ENCODE results near the gene GFAP.

Gene GFAP

DNA sequence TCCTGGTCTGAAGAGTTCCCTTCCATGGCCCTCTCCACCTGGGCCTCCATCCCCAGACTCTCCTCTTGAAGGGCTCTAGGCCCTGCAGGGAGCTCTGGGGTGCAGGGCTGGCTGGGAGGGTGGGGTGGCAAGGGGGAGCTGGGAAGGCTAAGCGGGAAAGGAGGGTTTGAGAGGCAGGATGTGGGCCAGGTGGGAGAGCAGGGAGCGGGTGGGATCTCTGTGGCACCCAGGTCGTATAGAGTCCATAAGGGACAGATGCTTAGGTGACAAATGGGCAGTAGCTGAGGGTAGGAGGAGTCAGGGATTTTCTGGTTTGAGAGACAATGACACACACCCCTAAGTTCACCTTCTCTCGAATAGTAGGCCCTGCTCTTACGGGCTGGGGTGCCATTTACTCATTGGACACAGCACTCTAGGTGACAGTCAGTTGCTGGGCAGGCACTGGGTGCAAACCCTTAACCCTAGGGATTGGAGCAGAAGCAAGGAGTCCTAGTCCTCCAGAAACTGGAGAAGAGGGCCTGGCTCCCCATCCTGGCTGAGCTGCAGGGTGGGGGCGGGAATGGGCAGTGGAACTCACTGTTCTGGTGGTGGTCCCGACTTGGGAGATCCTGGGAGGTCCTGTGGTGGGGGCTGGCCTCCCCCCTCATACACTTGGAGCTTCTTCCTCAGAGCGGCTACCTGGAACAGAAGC is 16.9 kb upstream of the GFAP start:
- in situ Hi-C loops (cut with HindIII; ENCODE audit: low sequenced_read_pairs): no loop called here

DNA sequence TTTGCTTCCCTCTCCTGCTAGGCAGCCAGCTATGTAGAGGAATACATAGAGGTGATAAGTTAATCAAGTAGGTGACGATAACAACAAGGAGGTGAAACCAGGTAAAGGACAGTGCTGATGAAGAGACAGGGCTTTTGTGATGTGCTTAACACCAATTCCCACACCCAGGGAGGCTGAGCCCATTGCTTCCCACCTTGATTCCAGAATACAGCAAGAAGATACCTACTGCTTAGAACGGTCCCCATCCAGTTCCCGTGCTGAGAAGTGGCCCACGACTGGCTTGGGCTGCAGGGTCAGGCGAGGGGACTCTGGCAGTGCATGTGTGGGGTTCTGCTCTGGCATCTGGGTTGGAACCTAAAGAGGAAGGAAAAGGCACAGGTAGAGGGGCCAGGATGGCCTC is 16.1 kb upstream of the GFAP start:
- in situ Hi-C loops (cut with HindIII; ENCODE audit: low sequenced_read_pairs): no loop called here

DNA sequence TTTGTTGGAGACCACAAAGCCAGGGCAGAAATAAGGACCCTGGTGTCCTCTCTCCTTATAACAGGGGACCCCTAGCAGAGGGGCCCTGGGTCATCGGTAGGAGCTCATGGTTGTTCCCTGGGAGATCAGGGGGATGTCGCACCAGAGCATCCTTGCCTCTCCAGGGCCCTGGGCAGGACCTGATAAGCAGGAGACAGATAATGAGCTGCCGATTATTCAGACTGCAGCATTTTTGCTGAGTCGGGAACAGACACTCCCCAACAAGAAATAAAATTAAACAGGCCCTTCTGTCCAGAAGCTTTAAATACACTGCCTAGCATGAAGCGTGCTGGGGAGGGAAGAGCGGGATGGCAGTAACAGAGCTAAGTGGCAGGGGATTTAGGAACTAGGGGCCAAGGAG is 15.4 kb upstream of the GFAP start:
- in situ Hi-C loops (cut with HindIII; ENCODE audit: low sequenced_read_pairs): no loop called here

DNA sequence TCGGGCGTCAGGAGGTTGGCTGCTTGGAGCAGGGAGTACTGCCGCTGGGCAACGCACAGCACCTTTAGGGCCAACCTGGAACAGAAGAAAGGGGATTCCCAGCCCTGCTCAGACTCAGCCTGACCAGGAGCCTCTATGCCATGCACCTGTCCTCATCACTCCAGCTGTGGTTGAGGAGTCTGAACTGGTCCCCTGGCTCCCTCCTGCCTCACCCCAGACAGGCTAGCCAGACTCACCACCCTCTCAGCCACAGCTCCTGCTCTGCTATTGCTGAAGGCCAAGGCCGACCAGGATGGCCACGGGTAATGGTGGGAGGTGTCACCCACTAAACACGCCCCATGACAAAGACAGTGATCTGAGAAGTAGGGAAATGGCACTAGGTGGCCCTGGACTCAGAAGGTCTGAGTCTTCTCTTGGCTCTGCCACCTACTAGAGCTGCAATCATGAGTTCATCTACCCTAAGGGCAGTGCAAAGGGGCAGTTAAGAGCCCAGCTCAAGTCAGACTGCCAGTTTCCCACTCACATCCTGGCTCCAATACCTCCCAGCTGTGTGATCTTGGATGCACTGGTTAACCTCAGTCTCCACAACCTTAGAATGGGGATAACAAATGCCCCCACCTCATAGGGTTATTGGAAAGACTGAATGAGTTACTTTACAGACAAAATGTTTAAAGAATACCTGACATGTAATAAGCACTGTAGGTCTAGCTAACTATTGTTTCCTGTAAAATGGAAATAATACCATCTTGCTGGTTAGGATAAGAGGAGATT is 13.8 kb upstream of the GFAP start:
- in situ Hi-C loops (cut with HindIII; ENCODE audit: low sequenced_read_pairs): no loop called here

DNA sequence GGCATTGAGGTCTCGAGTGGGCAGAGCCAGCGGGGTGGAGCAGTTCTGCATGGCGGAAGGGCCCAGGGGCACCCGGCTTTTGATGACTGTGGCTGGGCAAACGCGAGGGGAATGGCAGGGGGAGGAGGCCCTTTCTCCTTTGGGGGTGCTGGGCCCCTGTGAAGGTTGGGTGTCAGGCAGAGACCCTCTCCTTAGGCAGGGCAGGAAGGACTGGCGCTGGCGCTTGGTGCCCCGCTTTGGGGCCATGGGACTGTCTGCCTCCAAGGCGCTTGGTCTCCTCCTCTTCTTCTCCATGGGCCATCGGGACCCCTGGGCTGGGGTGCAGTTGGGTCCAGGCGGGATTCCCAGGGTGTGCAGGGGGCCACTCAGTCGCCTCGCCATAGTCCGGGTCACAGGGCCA is 12.8 kb upstream of the GFAP start:
- in situ Hi-C loops (cut with HindIII; ENCODE audit: low sequenced_read_pairs): no loop called here

DNA sequence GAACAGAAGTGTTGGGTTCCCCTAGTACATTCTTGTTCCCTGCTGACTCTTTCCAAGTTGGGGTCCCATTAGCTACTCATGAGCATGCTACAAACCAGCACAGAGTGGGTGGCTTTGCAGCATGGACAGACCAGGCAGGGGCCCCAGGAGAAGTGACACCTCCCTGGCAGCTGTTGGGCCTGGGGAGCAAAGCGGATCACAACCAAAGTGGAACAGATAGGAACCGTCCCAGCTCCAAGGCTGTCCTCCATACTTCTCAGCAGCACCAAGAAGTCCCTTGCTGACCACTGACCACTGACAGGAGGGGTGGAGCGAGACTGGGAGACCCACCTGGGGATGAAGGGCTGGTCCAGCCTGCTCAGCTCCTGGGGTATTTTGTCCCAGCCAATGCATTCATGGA is 12.4 kb upstream of the GFAP start:
- in situ Hi-C loops (cut with HindIII; ENCODE audit: low sequenced_read_pairs): no loop called here

DNA sequence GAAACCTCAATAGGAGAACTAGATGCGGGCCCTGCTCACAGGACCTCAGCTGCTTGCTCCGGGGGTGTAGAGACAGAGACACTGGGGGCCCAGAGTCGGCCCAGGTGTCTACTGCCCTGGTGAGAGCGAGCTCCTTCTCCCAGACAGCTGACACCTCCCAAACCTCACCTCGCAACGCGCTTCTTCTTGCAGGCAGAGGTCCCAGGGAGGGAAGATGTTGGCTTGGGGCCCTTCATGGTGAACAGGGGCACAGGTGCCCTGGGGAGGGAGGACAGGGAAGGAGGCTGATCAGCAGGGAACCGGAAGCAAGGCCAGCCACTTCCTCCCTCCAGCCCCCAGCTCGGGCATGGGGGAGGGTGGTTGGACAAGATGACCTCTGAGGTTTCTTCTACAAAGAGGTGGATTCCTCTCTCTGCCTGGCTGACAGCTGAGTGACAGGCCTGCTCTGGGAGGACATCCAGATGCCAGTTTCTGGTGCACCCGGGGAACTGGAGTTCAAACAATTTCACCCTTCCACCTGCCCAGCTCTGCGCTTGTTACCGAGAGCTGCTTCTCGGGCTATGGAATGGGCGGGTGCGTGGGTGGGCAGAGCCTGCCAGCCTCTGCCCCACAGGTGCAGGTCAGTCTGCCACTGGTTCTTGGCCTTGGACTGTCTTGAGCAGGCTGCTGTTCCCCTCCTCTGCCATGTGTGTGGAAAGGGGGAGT is 11.7 kb upstream of the GFAP start:
- in situ Hi-C loops (cut with HindIII; ENCODE audit: low sequenced_read_pairs): no loop called here

DNA sequence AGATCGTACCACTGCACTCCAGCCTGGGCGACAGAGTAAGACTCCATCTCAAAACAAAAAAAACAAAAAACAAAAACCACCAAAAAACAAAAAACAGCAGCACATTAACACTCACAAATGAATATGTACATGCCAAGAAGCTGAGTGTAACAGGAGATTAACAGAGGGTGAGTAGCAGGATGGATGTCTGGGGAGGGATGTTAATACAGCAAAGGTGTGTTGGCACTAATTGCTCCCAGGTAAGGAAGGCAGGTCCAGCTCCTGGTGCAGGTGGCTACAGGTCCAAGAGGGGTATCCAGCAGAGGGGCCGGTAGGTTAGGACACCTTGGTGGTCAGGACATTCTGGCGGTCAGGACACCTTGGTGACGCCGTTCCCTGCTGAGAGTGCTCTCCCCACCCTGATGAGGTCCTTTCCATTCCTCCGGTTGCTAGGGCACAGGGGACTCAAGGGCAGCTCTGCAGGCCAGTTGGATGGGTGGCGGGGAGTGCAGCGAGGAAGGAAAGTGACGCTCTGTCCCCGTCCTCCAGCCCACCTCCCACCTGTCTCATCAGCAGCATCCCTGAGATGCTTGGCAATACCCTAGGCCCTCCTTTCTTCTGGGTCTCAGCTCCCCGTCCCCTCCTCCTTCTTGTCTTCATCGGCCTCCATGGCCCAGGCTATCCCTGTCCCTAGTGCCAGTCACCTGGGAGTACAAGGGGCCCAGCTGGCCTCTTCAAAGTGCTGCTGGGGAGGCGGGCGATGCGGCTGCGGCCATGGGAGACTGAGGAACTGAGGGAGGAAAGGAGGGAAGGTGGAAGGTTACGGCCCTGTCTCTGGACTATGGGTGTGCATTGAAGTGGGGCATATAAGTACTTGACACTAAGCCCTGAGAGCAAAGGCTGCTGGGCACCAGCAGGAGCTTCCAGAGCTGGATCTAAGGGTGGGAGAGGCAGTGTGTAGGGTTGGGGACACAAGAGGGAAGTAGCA is 10.7 kb upstream of the GFAP start:
- in situ Hi-C loops (cut with HindIII; ENCODE audit: low sequenced_read_pairs): no loop called here

DNA sequence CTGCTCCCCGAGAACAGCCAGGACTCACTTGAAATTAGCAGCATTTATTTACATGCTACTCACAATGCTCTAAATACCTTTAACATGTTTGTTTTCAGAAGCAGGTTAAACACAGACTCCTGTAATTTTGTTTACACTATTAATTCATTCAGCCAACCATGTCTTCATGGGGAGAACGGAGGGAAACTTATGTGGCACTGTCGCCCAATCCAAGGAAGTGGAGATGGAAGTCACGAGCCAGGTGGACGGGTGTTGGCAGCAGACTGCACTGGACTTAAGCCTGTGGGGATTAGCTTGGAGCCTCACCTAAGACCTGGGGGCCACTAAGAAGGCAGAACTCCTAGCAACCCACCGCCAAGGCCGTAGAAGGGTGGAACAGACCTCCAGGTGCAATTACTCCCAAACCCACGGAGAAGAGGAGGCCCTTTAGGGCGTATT is 8.8 kb upstream of the GFAP start:
- in situ Hi-C loops (cut with HindIII; ENCODE audit: low sequenced_read_pairs): loop anchor here (25.0 kb wide), 1 partner anchor 88 kb away; no protein-coding TSS in a partner anchor

DNA sequence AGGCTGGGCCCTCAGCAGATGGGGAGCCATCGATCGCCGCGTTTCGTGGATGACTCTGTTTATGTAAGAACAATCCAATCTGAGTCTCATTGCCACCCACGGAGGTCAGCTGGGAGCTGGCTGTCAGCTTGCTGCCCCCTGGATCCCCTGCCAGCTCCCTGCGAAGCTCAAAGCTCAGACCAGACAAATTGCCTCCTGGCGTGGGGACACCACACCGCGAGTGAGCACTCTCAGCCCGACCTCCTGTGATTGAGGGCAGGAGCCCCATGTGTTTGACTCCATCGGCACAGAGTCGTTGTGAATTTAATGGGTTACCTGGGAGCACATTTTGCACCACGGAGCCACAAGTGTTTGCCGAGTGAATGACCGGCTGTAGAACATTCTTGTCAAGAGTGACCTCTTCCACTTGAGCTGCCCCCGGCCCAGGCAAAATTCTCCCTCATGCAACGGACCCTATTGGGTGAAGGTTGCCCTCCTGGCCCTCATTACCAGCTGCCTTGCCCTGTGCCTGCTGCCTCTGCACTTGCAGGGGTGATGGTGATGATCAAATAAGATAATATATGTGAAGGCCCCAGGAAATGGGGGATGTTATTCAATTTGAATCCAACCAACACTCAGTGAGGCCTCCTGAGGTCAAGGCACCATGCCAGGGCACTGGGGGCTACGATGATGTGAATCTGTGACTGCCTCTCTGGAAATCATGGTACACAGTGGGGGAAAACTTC is 7.6 kb upstream of the GFAP start:
- in situ Hi-C loops (cut with HindIII; ENCODE audit: low sequenced_read_pairs): loop anchor here (25.0 kb wide), 1 partner anchor 89 kb away; no protein-coding TSS in a partner anchor

DNA sequence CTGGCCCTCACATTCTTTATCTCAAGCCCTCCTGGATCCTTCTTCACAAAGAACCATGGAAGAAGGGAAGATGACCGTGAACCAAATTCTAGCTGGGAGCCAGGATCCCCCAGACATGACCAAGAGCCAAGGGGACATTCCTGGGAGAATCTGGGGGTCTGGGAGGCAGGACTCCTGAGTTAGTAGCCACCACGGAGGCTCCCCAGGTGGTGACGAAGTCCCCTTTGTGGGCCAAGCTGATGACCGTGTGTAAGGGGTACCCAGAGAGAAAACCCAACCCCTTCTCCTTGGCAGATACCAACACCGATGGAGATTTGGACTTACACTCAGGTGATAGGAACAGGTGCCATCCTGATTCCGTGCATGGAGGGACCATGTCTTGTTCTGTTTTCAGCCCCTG is 6.8 kb upstream of the GFAP start:
- in situ Hi-C loops (cut with HindIII; ENCODE audit: low sequenced_read_pairs): loop anchor here (25.0 kb wide), 1 partner anchor 90 kb away; no protein-coding TSS in a partner anchor

DNA sequence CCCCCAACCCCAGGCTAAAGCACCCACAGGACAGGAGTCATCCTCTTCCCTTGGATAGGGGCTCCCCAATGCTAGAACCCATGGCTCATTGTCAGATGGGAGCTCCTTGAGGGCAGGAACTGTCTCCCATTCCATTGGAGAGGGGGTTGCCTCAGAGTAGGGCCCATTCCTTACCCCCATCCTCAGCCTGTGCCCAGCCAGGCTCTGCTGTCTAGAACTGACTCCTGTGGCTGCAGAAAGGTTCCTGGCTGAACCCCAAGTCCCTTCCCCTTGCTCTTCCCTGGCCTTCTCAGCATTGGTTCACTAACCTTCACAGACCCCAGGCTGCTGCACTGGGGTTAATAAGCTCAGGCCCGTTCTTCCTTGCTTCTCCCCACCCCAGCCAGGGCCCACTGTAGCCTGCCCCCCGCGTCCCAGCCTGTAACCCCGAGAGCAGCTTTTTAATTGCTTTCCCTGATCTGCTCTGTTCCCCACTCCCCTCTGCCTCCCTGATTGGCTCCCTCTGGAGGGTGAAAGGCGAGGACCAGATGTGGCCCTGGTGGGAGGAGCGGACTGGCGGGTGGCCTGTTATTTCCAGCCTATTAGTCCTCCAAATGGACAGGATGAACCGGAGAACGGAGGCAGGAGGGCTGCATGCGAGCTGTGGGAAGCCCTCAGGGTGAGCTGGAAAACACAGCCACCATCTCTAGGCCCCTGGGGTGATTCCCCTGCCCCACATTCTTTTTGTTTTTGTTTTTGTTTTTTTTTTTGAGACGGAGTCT is 6.0 kb upstream of the GFAP start:
- in situ Hi-C loops (cut with HindIII; ENCODE audit: low sequenced_read_pairs): loop anchor here (25.0 kb wide), 1 partner anchor 91 kb away; no protein-coding TSS in a partner anchor

DNA sequence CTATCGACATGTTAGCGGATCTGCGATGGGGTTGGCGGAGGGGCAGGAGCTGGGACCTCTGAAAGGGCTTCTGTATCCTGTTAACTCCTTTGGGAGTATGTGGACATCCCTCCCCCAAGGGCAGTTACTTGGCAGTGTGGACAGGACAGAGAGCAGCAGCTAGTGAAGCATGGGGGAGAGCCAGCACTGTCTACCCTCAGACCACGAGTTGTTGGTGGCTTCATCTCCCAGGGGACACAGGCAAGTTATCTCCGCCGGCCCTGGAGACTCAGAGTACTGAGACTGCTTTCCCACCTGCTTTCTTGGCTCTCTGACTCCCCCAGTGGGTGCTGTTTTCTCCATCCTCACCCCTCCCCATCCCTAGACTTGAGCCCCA is 5.3 kb upstream of the GFAP start:
- in situ Hi-C loops (cut with HindIII; ENCODE audit: low sequenced_read_pairs): loop anchor here (25.0 kb wide), 1 partner anchor 92 kb away; no protein-coding TSS in a partner anchor

DNA sequence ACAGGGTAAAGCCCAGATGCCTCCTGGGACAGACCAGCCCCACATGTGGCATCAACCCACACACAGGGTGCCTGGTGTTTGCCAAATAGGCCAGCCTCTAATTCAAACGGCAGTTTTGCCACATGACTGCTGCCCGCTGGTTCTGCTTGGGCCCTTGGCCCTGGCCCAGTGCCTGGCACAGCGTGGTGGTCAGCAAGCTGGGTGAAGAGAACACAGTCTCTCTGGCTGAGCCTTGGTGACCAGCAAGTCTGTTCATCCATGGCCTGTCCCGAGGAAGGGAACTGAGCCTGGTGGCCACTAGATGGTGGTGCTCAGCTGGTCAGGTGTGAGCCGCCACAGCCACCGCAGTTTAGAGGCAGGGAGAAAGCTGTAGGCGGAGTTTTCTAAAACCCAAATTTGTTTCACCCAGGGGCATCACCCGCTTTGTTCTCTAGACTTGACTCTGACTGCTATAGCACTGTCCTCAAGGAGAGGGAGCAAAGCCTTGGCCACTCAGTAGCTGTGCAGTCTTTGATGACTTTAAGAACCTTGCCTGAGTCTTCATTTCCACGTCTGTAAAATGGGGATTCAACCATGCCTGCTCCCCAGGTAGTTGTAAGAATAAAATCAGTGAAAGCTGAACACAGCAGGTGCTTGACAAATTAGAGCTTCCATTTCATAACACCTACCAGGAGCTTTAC is 4.7 kb upstream of the GFAP start:
- in situ Hi-C loops (cut with HindIII; ENCODE audit: low sequenced_read_pairs): loop anchor here (25.0 kb wide), 1 partner anchor 92 kb away; no protein-coding TSS in a partner anchor

DNA sequence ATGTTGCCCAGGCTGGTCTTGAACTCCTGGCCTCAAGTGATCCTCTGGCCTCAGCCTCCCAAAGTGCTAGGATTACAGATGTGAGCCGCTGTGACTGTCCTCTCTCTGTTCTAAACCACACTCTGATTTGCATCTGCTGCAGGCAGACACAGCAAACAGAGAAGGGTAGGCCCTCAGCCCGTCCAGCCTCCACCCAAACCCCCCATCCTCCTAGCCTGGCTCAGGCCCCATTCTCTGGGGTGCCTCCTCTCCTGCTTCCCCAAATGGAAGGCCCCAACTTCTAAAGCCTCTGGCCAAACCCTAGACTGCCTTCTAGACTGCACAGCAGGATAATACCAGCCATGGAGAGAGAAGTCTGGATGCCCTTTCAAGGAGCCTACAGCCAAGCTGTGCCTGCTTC is 4.1 kb upstream of the GFAP start:
- in situ Hi-C loops (cut with HindIII; ENCODE audit: low sequenced_read_pairs): loop anchor here (25.0 kb wide), 1 partner anchor 93 kb away; no protein-coding TSS in a partner anchor

DNA sequence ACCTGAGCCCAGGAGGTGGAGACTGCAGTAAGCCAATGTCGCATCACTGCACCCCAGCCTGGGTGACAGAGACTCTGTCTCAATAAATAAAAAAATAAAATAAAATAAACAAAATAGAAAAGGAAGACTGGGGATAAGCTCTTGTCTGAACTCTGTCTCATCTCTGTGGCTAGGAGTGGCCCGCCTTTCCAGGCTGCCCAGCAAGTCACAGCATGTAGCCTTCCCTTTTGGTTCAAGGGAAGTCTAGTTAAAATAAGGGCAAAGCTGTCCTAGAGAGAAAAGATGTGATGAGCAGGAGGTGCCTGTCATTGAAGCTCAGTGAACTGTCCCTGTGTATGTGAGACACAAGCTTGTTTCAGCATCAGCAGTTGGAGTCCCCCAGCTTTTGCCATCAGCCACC is 2.7 kb upstream of the GFAP start:
- in situ Hi-C loops (cut with HindIII; ENCODE audit: low sequenced_read_pairs): loop anchor here (25.0 kb wide), 1 partner anchor 94 kb away; no protein-coding TSS in a partner anchor

DNA sequence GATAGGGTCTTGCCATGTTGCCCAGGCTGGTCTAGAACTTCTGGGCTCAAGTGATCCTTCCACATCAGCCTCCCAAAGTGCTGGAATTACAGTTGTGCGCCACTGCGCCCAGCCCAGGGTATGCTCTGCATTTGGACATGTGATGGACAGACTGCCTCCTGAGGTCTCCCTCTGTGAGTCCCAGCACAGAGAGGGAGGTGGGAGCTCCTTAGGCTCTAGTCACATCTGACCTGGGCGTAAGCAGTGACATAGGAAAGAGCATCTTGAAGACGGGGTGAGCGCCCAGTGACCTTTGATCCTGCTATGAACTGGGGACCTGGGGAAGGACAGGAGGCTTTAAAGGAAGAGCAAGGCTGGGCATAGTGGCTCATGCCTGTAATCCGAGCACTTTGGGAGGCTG is 2.2 kb upstream of the GFAP start:
- in situ Hi-C loops (cut with HindIII; ENCODE audit: low sequenced_read_pairs): loop anchor here (25.0 kb wide), 1 partner anchor 95 kb away; no protein-coding TSS in a partner anchor

DNA sequence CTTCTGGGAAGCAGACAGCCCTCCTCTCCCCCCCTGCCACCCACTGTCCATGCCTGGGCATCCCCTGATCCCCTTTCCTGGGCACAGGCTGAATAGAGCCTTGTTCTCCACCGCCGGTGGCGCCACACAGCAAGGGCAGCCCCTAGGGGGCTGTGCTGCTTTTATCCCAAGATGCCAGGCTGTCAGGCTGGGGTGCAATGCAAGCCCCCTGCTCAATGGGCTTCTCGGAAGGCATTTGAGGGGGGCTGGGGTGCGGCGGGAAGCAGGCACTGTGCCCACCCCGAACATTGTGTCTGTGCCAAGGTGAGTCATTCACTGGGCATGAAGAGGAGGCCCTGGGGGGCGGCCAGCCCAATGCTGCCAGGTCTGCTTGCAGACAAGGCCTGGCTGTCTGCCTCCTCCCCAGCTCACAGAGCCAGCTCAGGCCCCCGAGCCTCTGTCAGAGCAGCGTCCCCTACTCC is 1.5 kb upstream of the GFAP start:
- in situ Hi-C loops (cut with HindIII; ENCODE audit: low sequenced_read_pairs): loop anchor here (25.0 kb wide), 1 partner anchor 95 kb away; no protein-coding TSS in a partner anchor

Data from endothelial cell of hepatic sinusoid (primary cell).